Thyroid gland (tissue), 4 donors: Measurements from ENCODE around the gene FAM3B.

Experiments used
- POLR2A ChIP-seq, 2 donors: fragments of 450-650 bp; IDR thresholded peaks; one replicate each; pipeline ENCODE4 v1.6.1; 2017; ENCODE audit warnings: antibody characterized with exemption in 2 of 2, mild to moderate bottlenecking in 2 of 2, moderate library complexity in 1 of 2
- TF ChIP-seq, protein P1 (sequence below), 6 experiments: fragments of 200-600 bp in 3 of 6; fragments of 450-650 bp in 3 of 6; sonication (generic) in 3 of 6; IDR thresholded peaks; one replicate each; pipeline ENCODE4 v1.5.1; 2016 to 2019; ENCODE audit warnings: antibody characterized with exemption in 6 of 6, mild to moderate bottlenecking in 2 of 6, inconsistent platforms in 1 of 6, moderate library complexity in 1 of 6

GRCh38 chr21:41361053-41361785 is 44.6 kb downstream of the FAM3B start:
- TF ChIP-seq, protein P1, sequence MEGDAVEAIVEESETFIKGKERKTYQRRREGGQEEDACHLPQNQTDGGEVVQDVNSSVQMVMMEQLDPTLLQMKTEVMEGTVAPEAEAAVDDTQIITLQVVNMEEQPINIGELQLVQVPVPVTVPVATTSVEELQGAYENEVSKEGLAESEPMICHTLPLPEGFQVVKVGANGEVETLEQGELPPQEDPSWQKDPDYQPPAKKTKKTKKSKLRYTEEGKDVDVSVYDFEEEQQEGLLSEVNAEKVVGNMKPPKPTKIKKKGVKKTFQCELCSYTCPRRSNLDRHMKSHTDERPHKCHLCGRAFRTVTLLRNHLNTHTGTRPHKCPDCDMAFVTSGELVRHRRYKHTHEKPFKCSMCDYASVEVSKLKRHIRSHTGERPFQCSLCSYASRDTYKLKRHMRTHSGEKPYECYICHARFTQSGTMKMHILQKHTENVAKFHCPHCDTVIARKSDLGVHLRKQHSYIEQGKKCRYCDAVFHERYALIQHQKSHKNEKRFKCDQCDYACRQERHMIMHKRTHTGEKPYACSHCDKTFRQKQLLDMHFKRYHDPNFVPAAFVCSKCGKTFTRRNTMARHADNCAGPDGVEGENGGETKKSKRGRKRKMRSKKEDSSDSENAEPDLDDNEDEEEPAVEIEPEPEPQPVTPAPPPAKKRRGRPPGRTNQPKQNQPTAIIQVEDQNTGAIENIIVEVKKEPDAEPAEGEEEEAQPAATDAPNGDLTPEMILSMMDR (IDR thresholded peaks at IDR 0.05): no peak
- no peak for TF ChIP-seq POLR2A (IDR thresholded peaks at IDR 0.05)
